CD1c-positive myeloid dendritic cell (primary cell): ENCODE measurements around the gene IFNGR1.
"Not testable (repeated sequence)": the region's sequence is repeated elsewhere in the genome, so short reads cannot be mapped to it uniquely, and the experiment has no call there.

Experiments
- DNase-seq: peaks from one replicate; pipeline ENCODE4 v3.0.0-alpha.2; 2016; ENCODE audit errors: extremely low spot score

The IFNGR1 gene

GRCh38 chr6:137218917-137219663, at the start of gene IFNGR1:
TSS of gene IFNGR1 (minus strand) at chr6:137219385. CDS start at chr6:137219327, 58 bp downstream.
- peak; percentile 98 for DNase-seq

- DNase-seq: no peak
Observed at GRCh38 chr6:137268911-137269310, 49.7 kb upstream of the IFNGR1 start.

DNA sequence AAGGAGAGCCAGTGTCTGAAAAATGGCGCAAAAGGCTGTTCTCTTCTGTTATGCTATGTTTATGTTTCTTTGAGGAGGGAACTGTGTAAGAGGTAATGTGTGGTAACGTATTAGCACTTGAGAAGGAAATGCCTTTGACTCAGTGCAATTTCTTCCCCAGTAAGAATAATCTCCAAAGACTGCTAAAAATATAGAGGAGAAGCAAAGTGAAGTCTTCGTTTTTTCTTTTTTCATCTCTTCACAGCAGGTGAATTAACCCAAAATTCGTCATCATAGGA, 47.1 kb upstream of the IFNGR1 start:
- no peak for DNase-seq

- DNase-seq: no peak
Observed at GRCh38 chr6:137265561-137266308, 46.5 kb upstream of the IFNGR1 start.

DNA sequence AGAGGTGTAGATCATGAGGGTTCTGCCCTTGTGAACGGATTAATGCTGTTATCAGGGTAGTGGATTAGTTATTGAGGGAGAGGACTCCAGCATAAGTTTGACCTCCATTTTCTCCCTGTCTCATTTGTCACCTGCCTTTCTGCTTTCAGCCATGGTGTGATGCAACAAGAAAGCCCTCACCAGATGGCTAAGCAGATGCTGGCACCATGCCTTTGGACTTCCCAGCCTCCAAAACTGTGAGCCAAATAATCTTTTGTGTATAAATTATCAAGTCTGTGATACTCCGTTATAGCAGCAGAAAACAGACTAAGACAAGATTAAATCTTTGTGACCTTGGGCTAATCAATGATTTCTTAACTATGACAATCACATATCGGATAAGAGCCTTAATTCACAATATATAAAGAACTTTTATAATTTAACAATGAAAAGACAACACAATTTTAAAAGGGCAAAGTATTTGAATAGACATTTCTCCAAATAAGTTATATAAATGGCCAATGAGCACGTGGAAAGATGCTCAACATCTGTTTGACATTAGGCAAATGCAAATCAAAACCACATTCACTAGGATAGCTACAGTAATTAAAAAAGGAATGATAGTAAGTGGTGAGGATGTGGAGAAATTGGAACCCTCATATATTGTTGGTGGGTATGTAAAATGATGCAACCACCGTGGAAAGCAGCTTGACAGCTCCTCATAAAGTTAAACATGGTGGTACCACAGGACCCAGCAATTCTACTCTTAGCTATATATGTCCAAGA, 45.3 kb upstream of the IFNGR1 start:
- no peak for DNase-seq

DNA sequence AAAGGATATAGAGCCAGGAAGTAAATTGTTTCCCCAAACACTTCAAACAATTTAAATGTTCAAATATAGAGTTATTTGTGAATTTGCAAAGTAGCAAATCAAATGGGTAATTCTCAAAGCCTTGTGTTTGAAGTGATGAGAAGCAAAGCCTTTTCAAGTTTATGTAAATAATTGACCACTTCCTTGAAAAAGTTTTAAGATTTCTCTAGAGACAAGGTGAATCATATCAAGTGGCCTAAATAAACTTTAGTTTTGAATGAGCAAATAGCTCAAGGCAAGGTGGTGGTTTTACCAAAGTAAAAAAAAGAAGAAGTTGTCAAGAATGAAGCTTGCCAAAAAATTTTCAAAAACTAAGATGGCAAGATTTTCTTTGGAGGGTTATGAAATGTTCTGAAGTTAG, 42.6 kb upstream of the IFNGR1 start:
- peak; percentile 46 for DNase-seq

- no peak for DNase-seq
Observed at GRCh38 chr6:137261361-137261760, 42.2 kb upstream of the IFNGR1 start.

DNA sequence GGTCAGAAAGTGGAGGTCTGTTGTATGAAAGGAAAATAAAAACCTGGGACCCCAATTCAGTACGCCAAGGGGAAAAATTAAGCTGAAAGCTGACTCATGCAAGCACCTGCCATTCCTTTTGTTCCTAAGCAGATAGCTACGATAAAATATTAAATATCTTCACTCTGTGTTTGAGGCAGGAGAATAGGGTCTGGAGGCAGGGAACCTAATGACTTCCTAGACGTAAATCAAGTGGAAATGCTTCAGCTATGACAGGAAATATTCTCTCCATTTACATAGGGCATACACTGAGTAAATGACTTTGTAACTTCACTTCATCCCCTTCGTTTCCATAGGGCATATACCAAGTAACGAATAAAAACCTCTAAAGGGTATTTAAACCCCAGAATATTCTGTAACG, 41.0 kb upstream of the IFNGR1 start:
- no peak for DNase-seq

GRCh38 chr6:137259349-137259748, 40.2 kb upstream of the IFNGR1 start:
- no peak for DNase-seq

DNA sequence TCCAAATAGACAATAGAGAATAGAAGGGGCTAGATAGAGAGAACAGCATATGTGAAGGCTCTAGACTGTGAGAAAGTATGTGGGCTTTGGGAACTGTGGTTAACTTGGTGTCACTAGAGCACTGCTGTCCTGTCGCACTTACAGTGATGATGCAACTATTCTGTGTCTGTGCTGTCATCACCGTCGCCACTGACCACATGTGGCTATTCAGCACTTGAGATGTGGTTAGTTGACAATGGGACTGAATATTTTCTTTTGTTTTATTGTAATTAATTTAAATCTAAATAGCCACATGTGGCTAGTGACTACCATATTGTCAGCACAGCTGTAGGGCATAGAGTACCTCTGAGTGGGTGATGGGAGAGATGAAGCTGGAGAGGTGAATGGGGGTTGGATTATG, 39.0 kb upstream of the IFNGR1 start:
- DNase-seq: peak; percentile 43

GRCh38 chr6:137256350-137257103, 37.3 kb upstream of the IFNGR1 start:
- DNase-seq: no peak

DNA sequence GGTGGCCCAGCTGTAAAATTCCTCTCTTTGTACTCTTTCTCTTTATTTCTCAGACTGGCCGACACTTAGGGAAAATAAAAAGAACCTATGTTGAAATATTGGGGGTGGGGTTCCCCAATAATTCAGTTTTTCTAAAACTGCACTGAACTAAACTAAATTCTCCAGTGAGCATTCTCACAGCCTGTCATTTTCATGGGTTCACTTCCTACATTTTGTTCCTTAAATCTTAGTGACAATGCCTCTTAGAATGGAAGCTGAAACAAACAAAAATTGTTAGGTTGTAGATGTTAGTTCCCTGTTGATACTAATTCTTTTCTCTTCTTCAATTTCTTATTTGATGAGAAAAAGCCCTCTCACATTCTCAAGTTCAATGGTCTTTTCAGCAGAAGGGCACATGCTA, 35.8 kb upstream of the IFNGR1 start:
- peak; percentile 59 for DNase-seq

DNA sequence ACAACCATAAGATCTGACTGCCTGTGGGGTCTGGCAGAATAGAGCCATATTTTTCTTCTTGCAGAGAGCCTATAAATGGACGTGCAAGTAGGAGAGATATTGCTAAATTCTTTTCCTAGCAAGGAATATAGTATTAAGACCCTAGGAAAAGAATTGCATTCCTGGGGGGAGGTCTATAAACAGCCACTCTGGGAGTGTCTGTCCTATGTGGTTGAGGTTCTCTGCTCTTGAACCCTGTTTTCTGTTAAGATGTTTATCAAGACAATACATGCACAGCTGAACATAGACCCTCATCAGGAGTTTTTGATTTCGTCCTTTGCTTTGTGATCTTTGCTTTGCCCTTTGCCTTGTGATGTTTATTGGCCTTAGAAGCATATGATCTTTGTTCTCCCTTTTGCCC, 35.2 kb upstream of the IFNGR1 start:
- not testable (repeated sequence) for DNase-seq

DNA sequence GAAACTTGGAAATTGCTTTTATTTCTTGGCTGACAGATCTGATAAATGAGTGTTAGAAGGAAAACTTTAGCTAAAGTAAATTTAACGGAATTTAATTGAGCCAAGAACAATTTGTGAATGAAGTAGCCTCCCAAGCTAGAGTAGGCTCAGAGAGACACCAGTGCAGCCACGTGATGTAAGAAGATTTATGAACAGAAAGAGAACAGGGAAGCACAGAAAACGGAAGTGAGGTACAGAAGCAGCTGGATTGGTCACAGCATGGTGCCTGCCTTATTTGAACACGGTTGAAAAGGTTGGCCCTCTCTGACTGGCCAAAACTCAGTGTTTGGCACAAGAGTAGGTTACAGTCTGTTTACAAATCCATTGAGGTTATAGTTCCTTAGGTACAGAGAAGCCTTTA, 29.5 kb upstream of the IFNGR1 start:
- peak; percentile 59 for DNase-seq

GRCh38 chr6:137247724-137248123, 28.5 kb upstream of the IFNGR1 start:
- DNase-seq: no peak

DNA sequence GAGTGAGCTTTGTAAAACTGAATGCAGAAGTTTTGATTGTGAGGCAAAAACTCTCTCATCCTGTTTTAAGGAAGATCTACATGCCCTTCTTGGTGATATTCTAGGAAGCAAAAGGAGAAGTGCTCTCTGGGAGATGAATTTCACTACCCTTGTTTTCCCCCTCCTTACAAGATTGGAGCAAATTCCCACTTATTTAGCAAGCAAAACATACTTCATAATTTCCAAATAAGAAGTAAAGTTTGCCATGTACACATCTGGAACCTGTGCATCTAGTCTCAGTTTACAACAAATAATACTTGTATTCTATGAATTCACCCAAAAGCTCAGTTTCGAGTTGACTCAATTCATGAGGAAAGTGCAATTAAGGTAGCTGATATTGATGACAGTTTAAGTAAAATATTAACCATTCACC, 27.6 kb upstream of the IFNGR1 start:
- peak; percentile 72 for DNase-seq

DNA sequence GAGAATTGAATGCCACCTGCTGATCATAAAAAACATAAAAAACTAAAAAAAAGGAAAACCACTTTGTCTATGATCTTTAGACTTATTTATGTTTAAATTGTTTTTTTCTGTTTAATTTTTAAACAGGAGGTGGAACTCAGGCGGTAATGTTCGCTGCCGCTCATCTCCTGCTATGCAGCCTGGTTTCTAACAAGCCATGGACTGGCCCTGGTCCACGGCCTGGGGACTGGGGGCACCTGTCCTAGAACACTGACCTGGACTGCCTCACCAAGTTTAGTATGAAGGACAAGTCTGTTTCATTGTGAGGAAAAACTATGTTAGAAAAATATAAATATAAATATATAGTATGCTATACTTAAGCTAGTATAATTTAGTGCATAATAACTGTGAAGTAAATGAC, 27.0 kb upstream of the IFNGR1 start:
- no peak for DNase-seq

GRCh38 chr6:137241481-137242038, 22.4 kb upstream of the IFNGR1 start:
- no peak for DNase-seq

DNA sequence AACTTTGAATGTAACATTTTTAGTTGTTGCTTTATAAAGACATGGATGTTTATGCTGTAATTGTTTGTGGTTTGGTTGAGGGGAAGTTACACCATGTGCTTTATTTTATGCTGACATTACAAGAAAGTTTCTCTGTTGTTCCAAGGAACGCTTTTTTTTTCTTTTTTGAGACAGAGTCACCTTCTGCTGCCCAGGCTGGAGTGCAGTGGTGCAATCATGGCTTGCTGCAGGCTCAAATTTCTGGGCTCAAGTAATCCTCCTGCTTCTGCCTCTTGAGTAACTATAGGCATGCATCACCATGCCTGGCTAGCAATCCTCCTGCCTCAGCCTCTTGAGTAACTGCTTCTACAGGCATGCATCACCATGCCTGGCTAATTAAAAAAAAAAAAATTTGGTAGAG, 21.0 kb upstream of the IFNGR1 start:
- peak; percentile 92 for DNase-seq

DNA sequence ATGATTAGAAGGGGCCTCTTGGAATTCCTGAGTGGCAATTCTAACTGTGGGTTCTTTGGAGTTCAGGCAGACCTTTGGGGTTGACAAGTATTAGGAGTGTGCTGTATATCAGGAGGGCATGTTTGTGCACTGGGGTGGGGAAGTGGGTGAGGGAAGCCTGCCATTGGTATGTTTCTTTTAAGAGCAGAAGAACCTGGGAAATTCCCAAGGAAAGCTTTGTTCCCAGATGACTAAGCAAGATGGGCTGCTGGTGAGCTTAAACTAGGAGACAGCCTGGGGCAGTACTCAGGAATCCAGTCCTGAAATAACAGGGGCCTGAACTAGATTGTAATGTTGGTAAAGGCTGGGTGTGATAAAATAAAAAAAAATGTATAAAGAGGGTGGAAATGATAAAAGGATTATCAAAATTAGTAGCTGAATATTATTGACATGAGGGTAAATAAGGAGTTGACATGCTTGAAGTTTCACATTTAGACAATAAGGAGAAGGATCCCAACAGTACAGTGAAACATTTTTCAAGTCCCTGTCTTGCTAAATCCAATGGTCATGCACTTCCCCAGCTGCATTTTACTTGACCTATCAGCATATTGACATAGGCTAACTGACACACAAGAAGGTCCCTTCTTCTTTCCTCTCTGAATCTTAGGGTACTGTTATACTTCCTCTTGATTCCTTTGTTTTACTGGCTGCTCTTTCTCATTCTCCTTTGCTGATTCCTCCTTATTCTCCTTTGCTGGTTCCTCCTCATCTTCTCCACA, 18.4 kb upstream of the IFNGR1 start:
- peak; percentile 60 for DNase-seq
